ENCODE results near the gene EPS15. TPM values are rescaled to one million over a fixed set of nuclear protein-coding genes. Genes with fewer than 3 reads are reported as not detected.
"Not testable (repeated sequence)": the region's sequence is repeated elsewhere in the genome, so short reads cannot be mapped to it uniquely, and the experiment has no call there.

Gene EPS15
- total RNA-seq, 1 donor, result 82.2 TPM

- DNase-seq (ENCODE audit: insufficient read length, low spot score, missing footprints), result peak; percentile 71
- no peaks in the 10 kb centered on the region for H3K79me2 ChIP-seq (ENCODE audit: insufficient read depth, low read length)
- H3K4me3 ChIP-seq (ENCODE audit: insufficient read depth, low read length), result no peak overlapping the region
- H4K20me1 ChIP-seq (ENCODE audit: insufficient read depth, low read length), result no peaks in the 10 kb centered on the region
- H3K4me2 ChIP-seq (ENCODE audit: insufficient read depth, low read length), result no peak overlapping the region
- no peak overlapping the region for H3K27ac ChIP-seq (ENCODE audit: low read depth, low read length)
- peaks cover 17% of the 10 kb centered on the region for H3K4me1 ChIP-seq (ENCODE audit: insufficient read depth, low read length)
- H3K27me3 ChIP-seq (ENCODE audit: insufficient read depth, low read length), result no peaks in the 10 kb centered on the region
- TF ChIP-seq CTCF (IDR thresholded peaks at IDR 0.05; ENCODE audit: extremely low read depth, low read depth, low read length), result no peak
- no peaks in the 10 kb centered on the region for H3K9me3 ChIP-seq (ENCODE audit: low read depth, low read length)
- H3K36me3 ChIP-seq (ENCODE audit: insufficient read depth, low read length), result no peaks in the 10 kb centered on the region
- no peak overlapping the region for H2AFZ ChIP-seq (ENCODE audit: low read length)
Measured at GRCh38 chr1:51326839-51327238, 192.2 kb downstream of the EPS15 start.

DNA sequence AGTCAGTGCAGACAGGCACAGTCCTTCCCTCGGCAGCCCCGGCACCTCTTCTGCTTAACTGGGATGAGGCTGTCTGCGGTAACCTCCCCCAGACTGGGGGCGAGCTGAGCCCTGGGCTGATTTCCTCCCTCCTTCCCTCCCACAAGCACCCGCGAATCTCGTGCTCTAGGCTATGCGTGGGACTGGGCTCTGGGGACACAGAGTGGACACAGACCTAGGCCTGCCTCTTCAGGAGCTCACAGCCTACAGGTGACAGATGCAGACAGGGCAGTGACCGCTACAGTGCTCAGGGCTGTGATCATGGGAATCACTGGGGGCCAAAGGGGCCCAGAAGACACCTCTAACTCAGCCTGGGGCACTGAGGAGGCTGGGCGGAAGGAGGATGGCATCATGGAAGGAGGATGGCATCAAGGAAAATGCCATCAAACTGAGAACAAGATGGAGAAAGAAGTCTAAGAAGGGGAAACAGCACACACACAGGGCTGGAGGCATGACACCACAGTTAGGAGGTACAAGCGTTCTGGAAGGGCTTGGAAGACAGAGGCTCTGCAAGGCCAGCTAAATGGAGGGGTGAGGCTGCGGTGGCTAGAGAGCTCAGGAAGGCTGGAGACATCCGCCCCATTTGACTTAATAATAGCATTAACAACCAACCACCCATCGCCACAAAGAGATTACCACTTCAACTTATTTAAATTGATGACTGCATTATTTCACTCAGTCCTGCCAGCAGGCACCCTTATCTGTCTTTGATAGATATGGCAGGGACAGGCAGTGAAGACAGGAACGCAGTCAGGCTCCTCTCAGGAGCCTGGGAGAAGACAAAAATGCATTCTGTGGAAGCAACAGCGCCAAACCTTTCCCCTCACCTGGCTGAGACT lies 192.9 kb downstream of the EPS15 start:
- Histone ChIP-seq H3K4me1 (ENCODE audit: insufficient read depth, low read length) (peaks cover 13% of the 10 kb centered on the region), H2AFZ (ENCODE audit: low read length) (no peak overlapping the region), H3K27ac (ENCODE audit: low read depth, low read length) (no peak overlapping the region), H3K79me2 (ENCODE audit: insufficient read depth, low read length) (no peaks in the 10 kb centered on the region), H3K4me3 (ENCODE audit: insufficient read depth, low read length) (no peak overlapping the region), H3K27me3 (ENCODE audit: insufficient read depth, low read length) (no peaks in the 10 kb centered on the region), H3K36me3 (ENCODE audit: insufficient read depth, low read length) (no peaks in the 10 kb centered on the region), H4K20me1 (ENCODE audit: insufficient read depth, low read length) (no peaks in the 10 kb centered on the region), H3K4me2 (ENCODE audit: insufficient read depth, low read length) (no peak overlapping the region), H3K9me3 (ENCODE audit: low read depth, low read length) (no peaks in the 10 kb centered on the region)
- peak; percentile 64 for DNase-seq (ENCODE audit: insufficient read length, low spot score, missing footprints)
- no peak for TF ChIP-seq CTCF (IDR thresholded peaks at IDR 0.05; ENCODE audit: extremely low read depth, low read depth, low read length)

GRCh38 chr1:51325391-51325790 lies 193.7 kb downstream of the EPS15 start:
- Histone ChIP-seq H2AFZ (ENCODE audit: low read length) (no peak overlapping the region), H3K36me3 (ENCODE audit: insufficient read depth, low read length) (no peaks in the 10 kb centered on the region), H3K4me2 (ENCODE audit: insufficient read depth, low read length) (no peak overlapping the region), H3K9me3 (ENCODE audit: low read depth, low read length) (no peaks in the 10 kb centered on the region), H3K27ac (ENCODE audit: low read depth, low read length) (no peak overlapping the region), H3K79me2 (ENCODE audit: insufficient read depth, low read length) (no peaks in the 10 kb centered on the region), H3K4me1 (ENCODE audit: insufficient read depth, low read length) (peaks cover 7% of the 10 kb centered on the region), H4K20me1 (ENCODE audit: insufficient read depth, low read length) (no peaks in the 10 kb centered on the region), H3K4me3 (ENCODE audit: insufficient read depth, low read length) (no peak overlapping the region), H3K27me3 (ENCODE audit: insufficient read depth, low read length) (no peaks in the 10 kb centered on the region)
- DNase-seq (ENCODE audit: insufficient read length, low spot score, missing footprints), result peak; percentile 10
- TF ChIP-seq CTCF (IDR thresholded peaks at IDR 0.05; ENCODE audit: extremely low read depth, low read depth, low read length), result no peak

- H4K20me1 ChIP-seq (ENCODE audit: insufficient read depth, low read length); DNase-seq (ENCODE audit: insufficient read length, low spot score, missing footprints); H3K79me2 ChIP-seq (ENCODE audit: insufficient read depth, low read length); H3K4me3 ChIP-seq (ENCODE audit: insufficient read depth, low read length); H3K4me2 ChIP-seq (ENCODE audit: insufficient read depth, low read length); H3K36me3 ChIP-seq (ENCODE audit: insufficient read depth, low read length); H3K9me3 ChIP-seq (ENCODE audit: low read depth, low read length); H3K27ac ChIP-seq (ENCODE audit: low read depth, low read length); H3K4me1 ChIP-seq (ENCODE audit: insufficient read depth, low read length); H3K27me3 ChIP-seq (ENCODE audit: insufficient read depth, low read length); H2AFZ ChIP-seq (ENCODE audit: low read length): not testable (repeated sequence)
Measured at GRCh38 chr1:51325011-51325385, 194.1 kb downstream of the EPS15 start.
